Left renal cortex interstitium (tissue), 4 donors: ENCODE results near the gene NIPSNAP3A. TPM values are rescaled to one million over a fixed set of nuclear protein-coding genes. Genes with fewer than 3 reads are reported as not detected.
A peak's percentile ranks its signal among the peaks of the same experiment; 100 is the strongest.
"Not testable (repeated sequence)": the region's sequence is repeated elsewhere in the genome, so short reads cannot be mapped to it uniquely, and the experiment has no call there.

Experiments used
- DNase-seq, 4 donors: peaks; one replicate each; pipeline ENCODE4 v3.0.0-alpha.2; 2013; ENCODE audit warnings: low read depth in 4 of 4, low spot score in 2 of 4, missing footprints in 1 of 4
- polyA plus RNA-seq, 4 donors: library from polyadenylated mRNA; unstranded; fragments of 120-200 nt; gene quantifications; one replicate each; pipeline ENCODE4 v1.2.1, GENCODE V29; 2013; ENCODE audit not compliant: insufficient read length in 4 of 4

The NIPSNAP3A gene
- polyA plus RNA-seq: 10 to 100 TPM; 42.5 to 60.2 (median 55.1) TPM

- DNase-seq: peak in 3 of 4 donors; percentile 65 to 82 (median 71)
Observed at GRCh38 chr9:104747565-104748358, at the start of gene NIPSNAP3A. Gene NIPSNAP3A (plus strand): TSS chr9:104747683. CDS start chr9:104747793, 110 bp downstream.

- DNase-seq: no peak
Observed at GRCh38 chr9:104700306-104700705, 47.2 kb upstream of the NIPSNAP3A start.

GRCh38 chr9:104708737-104709136, 38.7 kb upstream of the NIPSNAP3A start:
- DNase-seq: not testable (repeated sequence)

- DNase-seq: no peak
Observed at GRCh38 chr9:104711604-104712003, 35.9 kb upstream of the NIPSNAP3A start.

- DNase-seq: no peak
Observed at GRCh38 chr9:104725014-104725413, 22.5 kb upstream of the NIPSNAP3A start.

GRCh38 chr9:104738452-104738851, 9.0 kb upstream of the NIPSNAP3A start:
- no peak for DNase-seq

- no peak for DNase-seq
Observed at GRCh38 chr9:104740621-104741020, 6.9 kb upstream of the NIPSNAP3A start.

- peak in 2 of 4 donors; percentile 32 to 63 for DNase-seq
Observed at GRCh38 chr9:104743376-104743985, 4.0 kb upstream of the NIPSNAP3A start.

GRCh38 chr9:104745852-104746251, 1.6 kb upstream of the NIPSNAP3A start:
- no peak for DNase-seq

GRCh38 chr9:104746285-104746684, 1.2 kb upstream of the NIPSNAP3A start:
- DNase-seq: no peak

- no peak for DNase-seq
Observed at GRCh38 chr9:104746798-104747197, 685 bp upstream of the NIPSNAP3A start.

GRCh38 chr9:104747245-104747564, 278 bp upstream of the NIPSNAP3A start:
- DNase-seq: peak in 1 of 4 donors; percentile 91

GRCh38 chr9:104748359-104749031, 1.0 kb downstream of the NIPSNAP3A start:
- peak in 2 of 4 donors; percentile 19 to 24 for DNase-seq

GRCh38 chr9:104750185-104750767, 2.8 kb downstream of the NIPSNAP3A start:
- DNase-seq: no peak

- no peak for DNase-seq
Observed at GRCh38 chr9:104758974-104759373, 11.5 kb downstream of the NIPSNAP3A start.

- DNase-seq: no peak
Observed at GRCh38 chr9:104765138-104765537, 17.7 kb downstream of the NIPSNAP3A start.

- no peak for DNase-seq
Observed at GRCh38 chr9:104766025-104766424, 18.5 kb downstream of the NIPSNAP3A start.

GRCh38 chr9:104767507-104767906, 20.0 kb downstream of the NIPSNAP3A start:
- no peak for DNase-seq

GRCh38 chr9:104769029-104769428, 21.5 kb downstream of the NIPSNAP3A start:
- DNase-seq: not testable (repeated sequence)

- DNase-seq: no peak
Observed at GRCh38 chr9:104769655-104770054, 22.2 kb downstream of the NIPSNAP3A start.
